Measurements from ENCODE around the gene ZNF770. TPM values are rescaled to one million over a fixed set of nuclear protein-coding genes. Genes with fewer than 3 reads are reported as not detected.

ZNF770 gene
- total RNA-seq, 2 experiments from 2014 or later: 15.5 to 30.0 TPM

DNA sequence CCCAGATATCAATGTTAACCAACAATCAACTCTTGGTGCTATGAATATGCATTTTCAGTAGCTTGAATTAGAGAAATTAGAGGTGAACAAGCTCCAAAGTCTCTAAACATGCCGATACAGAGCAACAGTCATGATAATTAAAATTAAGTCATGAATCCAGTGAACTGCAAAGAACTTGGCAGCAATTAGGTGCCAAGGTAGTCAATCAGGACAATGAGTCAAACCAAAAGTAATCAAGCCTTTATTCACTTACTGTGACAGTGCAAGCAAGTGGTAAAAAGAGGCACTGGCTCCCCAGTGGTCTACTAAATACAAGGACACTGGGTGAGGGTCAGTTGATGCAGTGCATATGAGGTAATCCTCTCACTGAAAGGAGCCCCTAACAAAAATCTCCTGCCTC is 1.8 kb downstream of the ZNF770 start:
- no peak for TF ChIP-seq EZH2phosphoT487 (IDR thresholded peaks at IDR 0.05; ENCODE audit: borderline replicate concordance, low read depth, low read length)
- TF ChIP-seq, protein P1, sequence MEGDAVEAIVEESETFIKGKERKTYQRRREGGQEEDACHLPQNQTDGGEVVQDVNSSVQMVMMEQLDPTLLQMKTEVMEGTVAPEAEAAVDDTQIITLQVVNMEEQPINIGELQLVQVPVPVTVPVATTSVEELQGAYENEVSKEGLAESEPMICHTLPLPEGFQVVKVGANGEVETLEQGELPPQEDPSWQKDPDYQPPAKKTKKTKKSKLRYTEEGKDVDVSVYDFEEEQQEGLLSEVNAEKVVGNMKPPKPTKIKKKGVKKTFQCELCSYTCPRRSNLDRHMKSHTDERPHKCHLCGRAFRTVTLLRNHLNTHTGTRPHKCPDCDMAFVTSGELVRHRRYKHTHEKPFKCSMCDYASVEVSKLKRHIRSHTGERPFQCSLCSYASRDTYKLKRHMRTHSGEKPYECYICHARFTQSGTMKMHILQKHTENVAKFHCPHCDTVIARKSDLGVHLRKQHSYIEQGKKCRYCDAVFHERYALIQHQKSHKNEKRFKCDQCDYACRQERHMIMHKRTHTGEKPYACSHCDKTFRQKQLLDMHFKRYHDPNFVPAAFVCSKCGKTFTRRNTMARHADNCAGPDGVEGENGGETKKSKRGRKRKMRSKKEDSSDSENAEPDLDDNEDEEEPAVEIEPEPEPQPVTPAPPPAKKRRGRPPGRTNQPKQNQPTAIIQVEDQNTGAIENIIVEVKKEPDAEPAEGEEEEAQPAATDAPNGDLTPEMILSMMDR (conservative IDR thresholded peaks at IDR 0.05; ENCODE audit: low read length): no peak

DNA sequence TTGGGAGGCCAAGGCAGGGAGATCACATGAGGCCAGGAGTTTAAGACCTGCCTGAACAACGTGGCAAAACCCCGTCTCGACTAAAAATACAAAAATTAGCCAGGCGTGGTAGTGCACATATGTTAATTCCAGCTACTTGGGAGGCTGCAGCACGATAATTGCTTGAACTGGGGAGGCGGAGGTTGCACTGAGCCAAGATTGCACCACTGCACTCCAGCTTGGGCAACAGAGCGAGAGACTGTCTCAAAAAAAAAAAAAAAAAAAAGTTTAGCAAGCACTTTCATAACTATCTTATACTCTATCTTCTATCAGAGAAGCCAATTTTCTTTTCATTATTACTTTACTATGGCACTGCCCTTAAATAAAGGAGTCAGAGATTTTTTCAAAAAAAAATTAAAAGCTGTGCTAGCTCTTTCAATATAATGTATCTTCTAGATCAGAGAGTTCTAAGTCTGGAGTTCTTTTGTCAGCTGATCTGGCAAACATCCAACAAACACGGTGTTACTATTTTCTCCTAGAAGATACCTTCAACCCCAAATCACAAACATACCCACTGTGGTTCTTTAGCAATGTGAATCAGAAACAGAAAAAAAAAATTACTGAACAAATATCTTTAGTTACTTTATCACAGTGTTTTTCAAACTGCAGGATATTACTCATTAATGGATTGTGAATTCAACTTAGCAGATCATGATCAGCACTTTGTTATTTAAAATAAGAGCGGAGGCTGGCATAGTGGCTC is 3.0 kb downstream of the ZNF770 start:
- CTCF ChIA-PET (ENCODE audit: unreplicated experiment): interaction anchor here (1.1 kb wide), 1 partner anchor 15 kb away, joined by 3 read pairs; the partner anchor contains the start of gene AQR
- TF ChIP-seq, protein P1 (conservative IDR thresholded peaks at IDR 0.05; ENCODE audit: low read length): no peak
- no peak for TF ChIP-seq EZH2phosphoT487 (IDR thresholded peaks at IDR 0.05; ENCODE audit: borderline replicate concordance, low read depth, low read length)
- no peaks in the 10 kb centered on the region for H3K9me3 ChIP-seq (ENCODE audit: low read length)
- no peaks in the 10 kb centered on the region for H3K9me2 ChIP-seq (ENCODE audit: insufficient read depth, low read length)
- H3K4me1 ChIP-seq (ENCODE audit: insufficient read depth, low read length, poor library complexity, severe bottlenecking): peaks cover 34% of the 10 kb centered on the region
- H2AFZ ChIP-seq (ENCODE audit: low read length): no peak overlapping the region
- peaks cover 25% of the 10 kb centered on the region for H4K20me1 ChIP-seq (ENCODE audit: insufficient read depth, low read length)
- DNase-seq (ENCODE audit: low spot score): no peak
- peak overlapping the region; percentile 99 for H3K4me2 ChIP-seq (ENCODE audit: low read length)
- intact Hi-C loops (cut with micrococcal nuclease; ENCODE audit: unreplicated experiment): loop anchor here (5.0 kb wide), 1 partner anchor 758 kb away; the partner anchor contains the start of gene EMC4
- H3K4me3 ChIP-seq (ENCODE audit: low read depth, low read length, poor library complexity, severe bottlenecking): peak overlapping the region; percentile 10
- peaks cover 52% of the 10 kb centered on the region for H3K79me2 ChIP-seq (ENCODE audit: insufficient read depth, low read depth, low read length)
- no TSS peak for BruUV-seq (replicated peaks)
- H3K36me3 ChIP-seq (ENCODE audit: insufficient read depth, low read length): peaks cover 60% of the 10 kb centered on the region
- H3K27ac ChIP-seq (ENCODE audit: low read depth, low read length, poor library complexity, severe bottlenecking): no peak overlapping the region
- POLR2A ChIA-PET: interaction anchor here (2.3 kb wide), 1 partner anchor 15 kb away, joined by 12 read pairs; the partner anchor contains the start of gene AQR

More for the DNA sequence above, 1.8 kb downstream of the ZNF770 start:
- Histone ChIP-seq H4K20me1 (ENCODE audit: insufficient read depth, low read length) (peaks cover 25% of the 10 kb centered on the region), H3K4me1 (ENCODE audit: insufficient read depth, low read length, poor library complexity, severe bottlenecking) (peaks cover 34% of the 10 kb centered on the region), H2AFZ (ENCODE audit: low read length) (no peak overlapping the region), H3K27ac (ENCODE audit: low read depth, low read length, poor library complexity, severe bottlenecking) (no peak overlapping the region), H3K36me3 (ENCODE audit: insufficient read depth, low read length) (peaks cover 52% of the 10 kb centered on the region), H3K9me3 (ENCODE audit: low read length) (no peaks in the 10 kb centered on the region), H3K4me3 (ENCODE audit: low read depth, low read length, poor library complexity, severe bottlenecking) (peak overlapping the region; percentile 98), H3K79me2 (ENCODE audit: insufficient read depth, low read depth, low read length) (peaks cover 52% of the 10 kb centered on the region), H3K4me2 (ENCODE audit: low read length) (peak overlapping the region; percentile 99), H3K9me2 (ENCODE audit: insufficient read depth, low read length) (no peaks in the 10 kb centered on the region)
- DNase-seq (ENCODE audit: low spot score): no peak
- ChIA-PET CTCF (ENCODE audit: unreplicated experiment) (no interaction called here), POLR2A (interaction anchor here (1.0 to 4.3 kb wide), 3 partner anchors 9 to 17 kb away, joined by 4 to 39 read pairs (median 12); partner anchors contain the start of gene AQR)
- intact Hi-C loops (cut with micrococcal nuclease; ENCODE audit: unreplicated experiment): loop anchor here (5.0 kb wide), 1 partner anchor 759 kb away; the partner anchor contains the start of gene EMC4
- no TSS peak for BruUV-seq (replicated peaks)

DNA sequence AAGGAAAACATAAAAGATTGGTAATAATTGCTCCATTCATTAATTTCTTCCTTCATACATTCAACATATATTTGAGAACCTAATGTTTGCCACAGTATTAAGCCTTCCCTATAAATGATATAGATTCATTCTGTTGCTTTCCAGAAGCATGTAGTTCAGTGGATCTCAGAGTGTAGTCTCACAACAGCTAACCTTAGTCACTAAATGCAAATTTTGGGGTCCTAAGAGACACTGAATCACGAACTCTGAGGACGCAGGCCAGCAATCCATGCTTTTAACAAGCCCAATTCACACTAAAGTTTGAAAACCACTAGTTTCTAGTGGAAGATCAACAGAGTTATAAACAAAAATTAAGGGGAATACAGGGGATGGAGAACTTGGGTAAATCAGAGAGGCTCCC is 11.3 kb downstream of the ZNF770 start:
- CTCF ChIA-PET (ENCODE audit: unreplicated experiment): no interaction called here
- H3K4me1 ChIP-seq (ENCODE audit: insufficient read depth, low read length, poor library complexity, severe bottlenecking): no peaks in the 10 kb centered on the region
- intact Hi-C loops (cut with micrococcal nuclease; ENCODE audit: unreplicated experiment): no loop called here
- H3K4me2 ChIP-seq (ENCODE audit: low read length): no peak overlapping the region
- H4K20me1 ChIP-seq (ENCODE audit: insufficient read depth, low read length): 0 out of 2 replicates have a peak, but pooled peaks cover 9% of the 10 kb centered on the region
- POLR2A ChIA-PET: interaction anchor here (0.7 to 2.6 kb wide), 3 partner anchors 10 to 22 kb away, joined by 3 to 8 read pairs (median 4); partner anchors contain the start of gene ZNF770
- DNase-seq (ENCODE audit: low spot score): no peak
- H3K36me3 ChIP-seq (ENCODE audit: insufficient read depth, low read length): peaks cover 30% of the 10 kb centered on the region; the same call in 1 of the 2 replicates
- no peak overlapping the region for H2AFZ ChIP-seq (ENCODE audit: low read length)
- no peaks in the 10 kb centered on the region for H3K79me2 ChIP-seq (ENCODE audit: insufficient read depth, low read depth, low read length)
- H3K9me3 ChIP-seq (ENCODE audit: low read length): no peaks in the 10 kb centered on the region
- no peak overlapping the region for H3K27ac ChIP-seq (ENCODE audit: low read depth, low read length, poor library complexity, severe bottlenecking)
- no peaks in the 10 kb centered on the region for H3K9me2 ChIP-seq (ENCODE audit: insufficient read depth, low read length)
- TF ChIP-seq, protein P1 (conservative IDR thresholded peaks at IDR 0.05; ENCODE audit: low read length): no peak
- no peak for TF ChIP-seq EZH2phosphoT487 (IDR thresholded peaks at IDR 0.05; ENCODE audit: borderline replicate concordance, low read depth, low read length)
- no peak overlapping the region for H3K4me3 ChIP-seq (ENCODE audit: low read depth, low read length, poor library complexity, severe bottlenecking)
- BruUV-seq (replicated peaks): no TSS peak

All from OCI-LY7 (cell line).